Raji (cell line): Measurements from ENCODE around the gene C1orf21.

ENCODE experiments used
- POLR2A ChIP-seq: IDR thresholded peaks from 2 replicates; pipeline ENCODE4 v1.6.1; 2011; ENCODE audit warnings: low read depth, low read length, control low read depth; ENCODE audit not compliant: insufficient read depth

C1orf21 gene, protein sequence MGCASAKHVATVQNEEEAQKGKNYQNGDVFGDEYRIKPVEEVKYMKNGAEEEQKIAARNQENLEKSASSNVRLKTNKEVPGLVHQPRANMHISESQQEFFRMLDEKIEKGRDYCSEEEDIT

DNA sequence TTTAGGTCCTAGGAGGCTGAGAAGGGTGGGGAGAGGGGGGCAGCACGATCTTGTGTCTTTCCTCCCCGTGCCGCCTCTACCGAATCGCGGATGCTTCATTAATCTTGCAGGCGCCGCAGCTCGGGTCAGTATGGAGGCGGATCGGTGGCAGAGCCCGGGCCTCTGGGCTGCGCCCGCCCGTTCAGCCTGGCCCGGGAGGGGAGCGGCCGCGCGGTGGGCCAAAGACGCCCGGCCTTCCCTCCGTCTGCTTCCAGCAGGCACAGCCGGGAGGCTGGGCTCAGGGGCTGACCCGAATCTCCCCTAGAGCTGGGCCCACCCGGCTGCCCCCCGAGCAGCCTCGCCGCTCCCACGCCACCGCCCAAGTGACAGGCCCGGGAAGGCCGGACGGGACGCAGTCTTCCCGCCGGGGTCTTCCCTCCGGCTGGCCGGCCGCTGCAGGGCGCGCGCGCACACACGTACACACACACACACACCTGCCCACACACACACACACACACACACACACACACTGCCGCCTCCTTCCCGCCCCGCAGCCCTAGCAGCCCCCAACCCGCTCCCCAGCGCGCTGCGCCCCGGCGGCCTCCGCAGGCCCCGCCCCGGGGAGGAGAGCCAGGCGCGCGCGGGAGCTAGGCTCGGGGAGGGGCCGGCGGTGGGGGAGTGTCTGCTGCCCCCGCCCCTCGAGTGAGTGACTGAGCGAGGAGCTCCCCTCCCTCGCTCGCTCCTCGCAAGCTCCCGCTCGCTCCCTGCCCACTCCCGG lies at the start of gene C1orf21:
Gene C1orf21 (plus strand): TSS at position 718 of the 757 bp plus-strand sequence. CDS start 90,481 bp downstream, outside the sequence.
- peak; percentile 51; the same call in 1 of the 2 replicates for TF ChIP-seq POLR2A

DNA sequence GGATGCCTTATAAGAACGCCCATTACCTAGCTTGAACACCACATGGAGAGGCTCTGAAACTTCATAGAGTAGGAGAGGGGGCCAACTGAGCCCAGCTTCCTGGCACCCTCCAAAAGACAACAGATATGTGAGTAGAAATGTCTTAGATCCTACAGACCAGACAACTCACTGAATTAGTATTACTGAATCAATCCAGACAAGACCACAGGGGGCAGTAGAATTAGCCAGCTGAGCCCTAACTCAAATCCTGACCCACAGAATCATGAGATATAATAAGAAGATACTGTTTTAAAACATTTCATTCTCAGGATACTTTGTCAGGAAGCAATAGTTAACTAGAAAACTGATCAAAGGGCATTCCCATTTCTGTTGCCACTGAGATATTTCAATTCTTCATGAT lies 45.8 kb upstream of the C1orf21 start:
- no peak for TF ChIP-seq POLR2A

DNA sequence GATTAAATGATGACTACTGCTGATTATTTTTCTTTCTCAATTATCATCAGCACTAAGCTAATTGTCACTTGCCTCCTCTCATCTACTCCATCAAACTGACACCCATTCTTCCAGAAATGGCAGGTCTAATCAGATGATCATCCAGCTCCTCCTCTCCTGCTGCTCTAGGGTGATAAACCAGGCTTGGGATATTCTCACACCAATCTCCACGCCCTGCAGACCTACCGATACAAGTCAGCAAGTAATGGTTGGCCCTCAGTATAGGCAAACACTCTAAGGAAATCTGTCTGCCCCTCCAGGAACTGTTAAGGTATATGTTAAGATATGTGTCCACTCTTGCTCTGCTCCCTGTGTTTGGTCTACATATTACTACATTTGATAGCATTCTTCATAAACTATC lies 36.3 kb upstream of the C1orf21 start:
- TF ChIP-seq POLR2A: no peak

DNA sequence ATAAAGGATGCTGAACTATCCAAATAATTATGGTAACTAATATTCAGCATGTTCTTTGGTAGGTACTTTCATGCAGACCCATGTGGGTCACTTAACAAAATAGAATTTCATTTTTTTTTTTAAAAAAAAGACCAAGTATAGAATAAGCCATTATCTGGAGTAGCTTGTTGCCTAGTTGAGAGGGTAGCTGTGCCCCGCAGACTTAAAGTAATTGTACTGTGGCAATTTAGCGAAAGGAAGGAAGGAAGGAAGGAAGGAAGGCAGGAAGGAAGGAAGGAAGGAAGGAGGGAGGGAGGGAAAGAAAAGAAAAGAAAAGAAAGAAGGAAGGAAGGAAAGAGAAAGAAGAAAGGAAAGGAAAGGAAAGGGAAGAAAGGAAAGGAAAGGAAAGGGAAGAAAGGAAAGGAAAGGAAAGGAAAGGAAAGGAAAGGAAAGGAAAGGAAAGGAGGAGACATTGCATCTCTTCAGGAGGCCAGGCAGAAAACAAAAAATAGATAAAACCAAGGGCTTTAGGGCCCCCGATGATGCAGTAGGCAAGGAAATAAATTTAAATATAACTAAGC lies 35.3 kb upstream of the C1orf21 start:
- no peak for TF ChIP-seq POLR2A

DNA sequence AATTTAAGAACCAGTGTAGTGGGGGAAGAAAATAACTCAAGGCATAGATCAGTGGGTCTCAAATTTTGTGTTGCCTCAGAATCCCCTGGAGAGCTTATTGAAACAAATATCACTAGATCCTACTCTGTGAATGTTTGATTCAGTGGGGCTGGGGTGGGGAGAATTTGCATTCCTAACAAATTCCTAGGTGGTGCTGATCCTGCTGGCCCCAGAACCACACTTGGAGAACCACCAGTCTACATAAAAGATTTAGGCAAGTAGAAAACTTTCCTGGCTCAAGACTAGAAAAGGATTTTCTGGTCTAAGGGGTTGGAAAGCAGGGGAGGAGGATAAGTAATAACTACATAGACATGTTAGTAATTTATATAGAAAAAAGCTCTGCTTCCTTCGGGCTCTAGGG lies 34.1 kb upstream of the C1orf21 start:
- TF ChIP-seq POLR2A: no peak

DNA sequence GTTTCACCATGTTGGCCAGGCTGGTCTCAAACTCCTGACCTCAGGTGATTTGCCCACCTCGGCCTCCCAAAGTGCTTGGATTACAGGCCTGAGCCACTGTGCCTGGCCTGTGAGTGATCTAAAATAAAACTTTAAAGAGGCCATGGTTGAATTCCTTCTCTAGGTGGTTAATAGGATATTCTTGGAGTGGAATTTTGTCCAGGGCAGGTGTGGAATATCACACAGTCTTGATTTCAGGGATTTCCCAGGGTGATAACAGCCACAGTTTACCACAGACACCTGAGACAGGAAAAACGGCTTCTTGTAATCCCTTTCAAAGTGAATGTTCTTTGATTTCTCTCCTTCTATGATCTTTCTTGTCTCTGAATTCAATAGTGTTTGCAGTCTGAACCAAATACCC lies 32.1 kb upstream of the C1orf21 start:
- TF ChIP-seq POLR2A: no peak

DNA sequence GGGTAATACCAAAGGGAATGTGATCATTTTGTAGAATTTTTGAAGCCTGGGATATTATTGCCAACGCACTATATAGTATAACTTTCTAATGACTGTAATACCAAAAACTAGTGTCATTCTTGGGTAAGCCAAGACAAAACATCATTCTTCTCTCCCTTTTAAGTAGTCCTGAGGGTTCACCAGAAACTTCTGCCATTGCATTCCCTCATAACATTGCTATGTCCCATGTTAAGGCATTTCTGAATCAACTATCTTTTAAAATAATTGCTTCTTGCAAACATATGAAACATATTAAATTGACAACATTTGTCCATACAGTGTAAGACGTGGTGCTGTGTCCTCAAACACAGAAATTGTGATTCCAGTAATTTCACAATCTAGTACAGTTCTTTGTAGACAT lies 29.9 kb upstream of the C1orf21 start:
- TF ChIP-seq POLR2A: no peak

DNA sequence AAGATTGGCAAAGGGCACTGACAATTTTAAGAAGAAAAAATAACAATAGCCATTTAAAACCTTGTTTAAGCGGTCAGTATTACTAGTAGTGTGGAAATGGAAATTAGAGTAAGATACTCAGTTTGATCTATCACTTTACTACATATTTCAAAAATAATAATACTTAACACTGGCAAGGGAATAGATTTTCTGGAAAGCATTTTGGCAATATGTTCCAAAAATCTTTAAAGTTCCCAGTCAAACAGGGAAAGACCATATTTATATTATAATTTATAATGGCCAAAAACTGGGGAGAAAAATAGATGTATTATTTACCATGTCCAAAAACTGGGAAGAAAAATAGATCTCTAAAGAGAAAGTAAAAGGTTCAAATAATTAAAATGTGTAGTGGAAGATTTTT lies 28.6 kb upstream of the C1orf21 start:
- TF ChIP-seq POLR2A: no peak

DNA sequence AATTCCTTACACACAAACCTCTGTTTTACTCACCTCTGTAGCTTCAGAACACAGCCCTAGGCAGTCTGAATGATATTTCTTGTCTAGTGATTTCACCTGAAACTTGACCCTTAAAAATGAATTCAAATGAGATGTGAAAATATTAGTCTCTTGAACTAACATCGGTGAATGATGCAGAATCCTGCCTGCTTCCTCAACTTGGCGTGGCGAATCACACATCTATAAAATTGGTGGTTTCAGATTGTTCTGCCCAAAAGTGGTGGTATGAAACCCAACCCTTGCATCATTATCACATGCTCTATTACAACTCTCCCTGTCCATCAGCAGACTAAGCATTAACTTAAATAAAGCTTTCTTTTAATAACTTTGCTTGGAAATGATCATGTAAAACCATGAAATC lies 26.9 kb upstream of the C1orf21 start:
- TF ChIP-seq POLR2A: no peak

DNA sequence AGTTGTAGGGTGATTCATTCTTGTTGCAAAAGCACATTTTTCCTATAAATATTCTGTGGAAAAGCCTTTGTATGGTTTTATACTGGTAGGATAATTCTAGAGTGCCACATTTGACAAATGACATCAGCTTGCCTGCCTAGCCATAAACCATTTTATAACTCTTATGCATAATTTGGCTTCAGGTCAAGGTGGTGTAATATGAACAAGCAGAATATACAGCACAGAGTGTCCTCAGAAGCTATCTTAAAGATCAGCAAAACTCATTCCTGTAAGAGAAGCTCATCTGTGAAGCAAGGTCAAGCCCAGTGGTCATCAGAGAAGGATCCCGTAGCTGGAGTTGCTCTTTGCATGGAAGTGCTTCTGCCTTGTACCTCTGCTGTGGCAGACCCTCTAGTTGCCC lies 24.0 kb upstream of the C1orf21 start:
- TF ChIP-seq POLR2A: no peak

DNA sequence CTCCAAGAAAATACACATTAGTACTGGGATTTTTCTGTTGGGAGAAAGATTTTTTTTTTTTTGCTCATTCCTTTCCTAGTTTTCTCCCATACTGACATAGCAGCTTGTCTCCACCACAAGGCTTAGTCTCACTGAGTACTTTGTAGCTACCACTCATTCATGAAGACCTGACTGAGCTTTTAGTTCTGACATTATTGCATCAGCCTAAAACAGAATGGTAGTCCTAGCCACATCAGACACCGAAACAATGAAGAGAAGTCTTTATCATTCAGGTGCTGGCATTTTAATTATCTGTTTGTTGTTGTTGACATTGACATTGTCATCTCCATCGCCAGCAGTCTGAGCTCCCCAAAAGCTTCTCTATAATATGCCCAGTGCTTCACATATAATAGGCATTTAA lies 21.1 kb upstream of the C1orf21 start:
- TF ChIP-seq POLR2A: no peak

DNA sequence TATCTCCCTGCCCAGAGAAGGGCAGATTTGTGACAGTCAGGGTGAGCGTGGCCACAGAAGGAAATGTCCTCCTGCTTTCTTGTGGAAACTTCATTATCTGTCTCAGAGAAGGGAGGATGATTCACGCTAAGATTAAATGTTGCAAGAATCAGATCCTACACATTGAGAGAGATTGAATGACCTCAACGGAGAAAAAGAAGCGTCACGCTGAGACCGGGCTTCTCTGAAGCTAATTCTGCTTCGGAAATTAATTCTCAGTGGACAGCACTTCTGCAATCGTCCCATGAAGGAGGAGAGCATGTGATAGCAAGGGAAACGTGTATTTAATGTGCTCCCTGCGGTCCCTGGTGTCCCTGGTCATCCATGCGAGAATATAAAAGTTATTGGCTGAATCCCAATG lies 19.8 kb upstream of the C1orf21 start:
- TF ChIP-seq POLR2A: no peak

DNA sequence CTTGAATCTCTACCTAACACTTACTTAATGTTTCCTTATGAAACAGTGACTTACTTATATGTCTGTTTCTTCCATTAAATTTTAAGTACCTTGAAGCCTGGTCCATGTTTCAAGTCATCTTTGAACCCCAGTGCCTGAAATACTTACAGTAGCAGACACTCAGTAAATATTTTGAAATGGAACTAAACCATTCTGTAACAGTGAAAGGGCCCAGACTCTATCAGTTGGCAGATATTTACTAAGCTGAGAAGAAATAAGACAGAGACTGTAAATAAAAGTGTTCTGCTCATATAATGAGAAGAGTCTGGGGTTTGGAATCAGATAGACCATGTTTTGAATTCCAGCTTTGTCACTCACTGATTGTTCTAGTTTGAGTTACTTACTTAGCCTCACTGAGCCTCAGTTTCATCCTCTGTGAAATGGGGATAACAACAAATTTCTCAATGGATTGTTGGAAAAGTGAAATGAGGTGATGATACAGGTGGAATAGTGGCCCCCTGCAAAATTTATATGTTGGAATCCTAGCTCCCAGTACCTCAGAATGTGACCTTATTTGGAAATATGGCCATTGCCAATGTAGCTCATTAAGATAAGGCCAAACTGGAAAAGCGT lies 19.3 kb upstream of the C1orf21 start:
- TF ChIP-seq POLR2A: no peak

DNA sequence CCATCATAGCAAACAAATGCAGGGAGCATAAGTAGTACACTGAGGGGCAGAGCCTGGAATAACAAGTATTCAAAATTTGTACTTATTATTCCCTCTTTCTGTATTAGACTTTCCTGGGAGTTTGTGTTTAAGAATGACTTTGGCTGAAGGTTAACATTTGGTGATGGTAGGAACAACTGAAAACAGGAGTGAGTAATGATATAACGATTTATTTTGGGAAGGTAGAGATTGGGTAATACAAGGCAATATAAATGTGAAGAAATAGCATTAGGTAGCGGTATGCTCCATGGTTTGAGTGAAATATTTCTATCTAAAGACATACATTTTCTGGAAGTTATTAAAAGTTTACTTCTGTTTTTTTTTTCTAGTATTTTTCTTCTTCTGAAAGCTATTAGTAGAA lies 18.5 kb upstream of the C1orf21 start:
- no peak for TF ChIP-seq POLR2A

DNA sequence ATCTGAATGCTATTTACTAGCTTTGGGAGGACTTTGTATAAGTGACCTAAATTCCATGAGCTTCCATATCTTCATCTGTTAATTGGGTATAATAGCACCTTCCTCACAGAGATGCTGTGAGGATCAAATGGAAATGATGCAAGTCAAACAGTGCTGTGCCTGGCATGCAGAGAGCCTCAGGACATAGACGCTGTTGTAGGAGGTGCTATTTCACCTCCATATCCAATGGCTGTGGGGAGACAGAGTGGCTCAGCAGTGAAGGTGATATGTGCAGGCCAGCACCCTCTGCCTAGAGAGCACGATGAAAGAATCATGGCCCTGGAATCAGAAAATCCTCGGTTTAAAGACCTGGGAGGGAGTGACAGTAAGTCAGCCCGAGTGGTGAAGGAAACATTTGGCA lies 16.0 kb upstream of the C1orf21 start:
- TF ChIP-seq POLR2A: no peak

DNA sequence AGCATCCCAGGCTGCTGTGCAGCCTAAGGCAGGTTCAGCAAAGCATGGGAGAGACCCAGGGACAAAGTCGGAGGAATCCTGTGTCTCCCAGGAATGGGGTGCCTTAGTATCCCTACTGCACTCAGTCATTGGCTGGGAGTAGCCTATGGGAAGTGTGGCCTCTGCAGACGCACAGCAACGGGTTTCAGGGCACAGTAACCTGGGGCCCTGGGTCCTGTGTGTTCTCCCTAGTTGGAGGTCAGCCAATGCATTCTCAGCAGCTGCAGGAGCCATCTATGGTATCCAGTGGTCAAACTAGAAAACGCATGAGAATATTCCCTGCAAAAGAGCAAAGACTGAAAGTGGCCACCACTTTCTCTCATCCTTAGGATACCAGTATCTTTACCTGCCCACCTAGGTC lies 13.7 kb upstream of the C1orf21 start:
- no peak for TF ChIP-seq POLR2A

DNA sequence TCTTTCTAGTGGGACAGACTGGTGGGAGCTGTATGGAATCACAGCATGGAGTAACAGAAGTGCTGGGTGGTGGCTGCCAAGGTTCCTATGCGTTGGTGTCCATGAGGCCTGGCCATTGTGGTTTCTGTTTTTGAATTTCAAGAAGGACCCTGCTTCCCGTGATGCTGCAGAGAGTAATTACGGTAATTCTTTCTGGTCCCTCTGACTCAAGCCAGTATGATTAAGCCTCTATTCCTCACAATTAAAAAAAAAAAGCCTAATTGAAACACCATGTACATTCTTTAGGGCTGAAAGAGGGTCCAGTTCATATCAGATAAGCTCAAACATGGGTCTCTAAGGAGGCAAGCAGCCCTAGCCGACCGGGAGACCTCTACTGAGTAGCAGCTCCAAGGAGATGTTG lies 10.5 kb upstream of the C1orf21 start:
- TF ChIP-seq POLR2A: no peak
